ENCODE results near the gene MSI2.

MSI2 gene

GRCh38 chr17:57264250-57264649 is 7.9 kb downstream of the MSI2 start:
- ATAC-seq, result no peak
- TF ChIP-seq ZFP30 (CRISPR knock-in tag; IDR thresholded peaks at IDR 0.05) (no peak), BACH2 (CRISPR knock-in tag; IDR thresholded peaks at IDR 0.05; ENCODE audit: borderline replicate concordance) (no peak), ZNF8 (CRISPR knock-in tag; IDR thresholded peaks at IDR 0.05) (no peak), ISL1 (CRISPR knock-in tag; IDR thresholded peaks at IDR 0.05) (no peak), TCF4 (CRISPR knock-in tag; IDR thresholded peaks at IDR 0.05; ENCODE audit: borderline replicate concordance) (no peak), ZNF70 (CRISPR knock-in tag; IDR thresholded peaks at IDR 0.05) (no peak), ZNF565 (CRISPR knock-in tag; conservative IDR thresholded peaks at IDR 0.05; ENCODE audit: low read depth) (no peak), RARB (CRISPR knock-in tag; IDR thresholded peaks at IDR 0.05) (no peak), OSR1 (CRISPR knock-in tag; IDR thresholded peaks at IDR 0.05) (no peak)

GRCh38 chr17:57264776-57265175 is 8.5 kb downstream of the MSI2 start:
- ATAC-seq, result no peak
- TF ChIP-seq SNAI2 (CRISPR knock-in tag; IDR thresholded peaks at IDR 0.05) (no peak), ZNF70 (CRISPR knock-in tag; IDR thresholded peaks at IDR 0.05) (no peak), ZNF565 (CRISPR knock-in tag; conservative IDR thresholded peaks at IDR 0.05; ENCODE audit: low read depth) (no peak), ISL1 (CRISPR knock-in tag; IDR thresholded peaks at IDR 0.05) (no peak), ESRRG (CRISPR knock-in tag; IDR thresholded peaks at IDR 0.05) (no peak), TOX (CRISPR knock-in tag; IDR thresholded peaks at IDR 0.05; ENCODE audit: borderline replicate concordance) (no peak), RARB (CRISPR knock-in tag; IDR thresholded peaks at IDR 0.05) (no peak), BACH2 (CRISPR knock-in tag; IDR thresholded peaks at IDR 0.05; ENCODE audit: borderline replicate concordance) (no peak), ZFP3 (CRISPR knock-in tag; IDR thresholded peaks at IDR 0.05) (no peak), CSRNP3 (CRISPR knock-in tag; IDR thresholded peaks at IDR 0.05) (no peak), TSHZ2 (CRISPR knock-in tag; IDR thresholded peaks at IDR 0.05) (no peak), POU6F1 (CRISPR knock-in tag; IDR thresholded peaks at IDR 0.05; ENCODE audit: borderline replicate concordance, low read depth) (no peak), ZNF8 (CRISPR knock-in tag; IDR thresholded peaks at IDR 0.05) (no peak), PATZ1 (CRISPR knock-in tag; IDR thresholded peaks at IDR 0.05; ENCODE audit: borderline replicate concordance) (no peak)

GRCh38 chr17:57266902-57267311 is 10.6 kb downstream of the MSI2 start:
- ATAC-seq, result no peak
- TF ChIP-seq PPARA (CRISPR knock-in tag; IDR thresholded peaks at IDR 0.05; ENCODE audit: borderline replicate concordance) (no peak), ZFP30 (CRISPR knock-in tag; IDR thresholded peaks at IDR 0.05) (no peak), ZFP3 (CRISPR knock-in tag; IDR thresholded peaks at IDR 0.05) (no peak), CSDC2 (CRISPR knock-in tag; IDR thresholded peaks at IDR 0.05) (no peak), POU6F1 (CRISPR knock-in tag; IDR thresholded peaks at IDR 0.05; ENCODE audit: borderline replicate concordance, low read depth) (no peak), ISL1 (CRISPR knock-in tag; IDR thresholded peaks at IDR 0.05) (no peak), RARB (CRISPR knock-in tag; IDR thresholded peaks at IDR 0.05) (no peak), GLIS3 (CRISPR knock-in tag; IDR thresholded peaks at IDR 0.05) (no peak), ZC3H10 (CRISPR knock-in tag; IDR thresholded peaks at IDR 0.05) (no peak), CSRNP3 (CRISPR knock-in tag; IDR thresholded peaks at IDR 0.05) (no peak), PATZ1 (CRISPR knock-in tag; IDR thresholded peaks at IDR 0.05; ENCODE audit: borderline replicate concordance) (no peak), ZNF565 (CRISPR knock-in tag; conservative IDR thresholded peaks at IDR 0.05; ENCODE audit: low read depth) (no peak)
